Measurements from ENCODE around the gene ABCG8. TPM values are rescaled to one million over a fixed set of nuclear protein-coding genes. Genes with fewer than 3 reads are reported as not detected.

ABCG8 gene
- total and polyA plus RNA-seq, 2 donors (not counting 3 experiments of a cell fraction or from before 2014, with no cell fraction given), result not detected

- Histone ChIP-seq H3K4me1 (ENCODE audit: control insufficient read depth, extremely low read depth, insufficient read depth, low read length) (no peaks in the 10 kb centered on the region), H3K9ac (replicated peaks; ENCODE audit: extremely low read depth, insufficient read depth, low read length) (no peak overlapping the region), H2AFZ (ENCODE audit: low read depth, low read length) (no peak overlapping the region), H3K4me3 (replicated peaks in 1 of 3; ENCODE audit: insufficient read depth in 1 of 3, low read depth in 1 of 3, low read length in 3 of 3) (no peak overlapping the region), H3K4me2 (ENCODE audit: insufficient read depth, low read length) (no peak overlapping the region), H3K36me3 (ENCODE audit: control insufficient read depth in 2 of 2, extremely low read depth in 1 of 2, insufficient read depth in 2 of 2, low read length in 2 of 2) (no peaks in the 10 kb centered on the region), H3K79me2 (ENCODE audit: control insufficient read depth, insufficient read depth, low read length) (no peaks in the 10 kb centered on the region), H3K27me3 (ENCODE audit: control insufficient read depth in 2 of 2, insufficient read depth in 2 of 2, low read length in 2 of 2) (no peaks in the 10 kb centered on the region), H3K9me3 (replicated peaks; ENCODE audit: control insufficient read depth, insufficient read depth, low read length) (no peaks in the 10 kb centered on the region), H3K9me1 (replicated peaks; ENCODE audit: control insufficient read depth, extremely low read depth, insufficient read depth, low read length) (no peaks in the 10 kb centered on the region), H3K27ac (ENCODE audit: insufficient read depth, low read depth, low read length) (no peak overlapping the region), H4K20me1 (replicated peaks; ENCODE audit: control insufficient read depth, extremely low read depth, insufficient read depth, low read length) (no peaks in the 10 kb centered on the region)
- no TSS peak for BruUV-seq (replicated peaks)
- ChIA-PET CTCF (no interaction called here), POLR2A (no interaction called here)
- intact Hi-C loops (cut with micrococcal nuclease) (no loop called here), dilution Hi-C loops (cut with MboI; ENCODE audit: extremely low pct_ligation_motif_present, low sequenced_read_pairs) (no loop called here)
- FAIRE-seq (no peak), DNase-seq (ENCODE audit: low read depth, low spot score) (no peak)
- no peak for TF ChIP-seq MYC (IDR thresholded peaks at IDR 0.05; ENCODE audit: low read depth, low read length)
- TF ChIP-seq POLR2A (IDR thresholded peaks at IDR 0.05; ENCODE audit: low read depth, low read length), result no peak
- TF ChIP-seq, protein P1, sequence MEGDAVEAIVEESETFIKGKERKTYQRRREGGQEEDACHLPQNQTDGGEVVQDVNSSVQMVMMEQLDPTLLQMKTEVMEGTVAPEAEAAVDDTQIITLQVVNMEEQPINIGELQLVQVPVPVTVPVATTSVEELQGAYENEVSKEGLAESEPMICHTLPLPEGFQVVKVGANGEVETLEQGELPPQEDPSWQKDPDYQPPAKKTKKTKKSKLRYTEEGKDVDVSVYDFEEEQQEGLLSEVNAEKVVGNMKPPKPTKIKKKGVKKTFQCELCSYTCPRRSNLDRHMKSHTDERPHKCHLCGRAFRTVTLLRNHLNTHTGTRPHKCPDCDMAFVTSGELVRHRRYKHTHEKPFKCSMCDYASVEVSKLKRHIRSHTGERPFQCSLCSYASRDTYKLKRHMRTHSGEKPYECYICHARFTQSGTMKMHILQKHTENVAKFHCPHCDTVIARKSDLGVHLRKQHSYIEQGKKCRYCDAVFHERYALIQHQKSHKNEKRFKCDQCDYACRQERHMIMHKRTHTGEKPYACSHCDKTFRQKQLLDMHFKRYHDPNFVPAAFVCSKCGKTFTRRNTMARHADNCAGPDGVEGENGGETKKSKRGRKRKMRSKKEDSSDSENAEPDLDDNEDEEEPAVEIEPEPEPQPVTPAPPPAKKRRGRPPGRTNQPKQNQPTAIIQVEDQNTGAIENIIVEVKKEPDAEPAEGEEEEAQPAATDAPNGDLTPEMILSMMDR (IDR thresholded peaks at IDR 0.05; ENCODE audit: extremely low read depth in 1 of 2, insufficient read depth in 1 of 2, low read depth in 1 of 2, low read length in 2 of 2), result no peak
- TF ChIP-seq JUN (IDR thresholded peaks at IDR 0.05; ENCODE audit: borderline replicate concordance, insufficient read depth, insufficient read length, low read depth), result no peak
- TF ChIP-seq POLR2AphosphoS5 (IDR thresholded peaks at IDR 0.05; ENCODE audit: insufficient read depth, low read depth, low read length), result no peak
Measured at GRCh38 chr2:43790147-43790546, 48.6 kb upstream of the ABCG8 start.

DNA sequence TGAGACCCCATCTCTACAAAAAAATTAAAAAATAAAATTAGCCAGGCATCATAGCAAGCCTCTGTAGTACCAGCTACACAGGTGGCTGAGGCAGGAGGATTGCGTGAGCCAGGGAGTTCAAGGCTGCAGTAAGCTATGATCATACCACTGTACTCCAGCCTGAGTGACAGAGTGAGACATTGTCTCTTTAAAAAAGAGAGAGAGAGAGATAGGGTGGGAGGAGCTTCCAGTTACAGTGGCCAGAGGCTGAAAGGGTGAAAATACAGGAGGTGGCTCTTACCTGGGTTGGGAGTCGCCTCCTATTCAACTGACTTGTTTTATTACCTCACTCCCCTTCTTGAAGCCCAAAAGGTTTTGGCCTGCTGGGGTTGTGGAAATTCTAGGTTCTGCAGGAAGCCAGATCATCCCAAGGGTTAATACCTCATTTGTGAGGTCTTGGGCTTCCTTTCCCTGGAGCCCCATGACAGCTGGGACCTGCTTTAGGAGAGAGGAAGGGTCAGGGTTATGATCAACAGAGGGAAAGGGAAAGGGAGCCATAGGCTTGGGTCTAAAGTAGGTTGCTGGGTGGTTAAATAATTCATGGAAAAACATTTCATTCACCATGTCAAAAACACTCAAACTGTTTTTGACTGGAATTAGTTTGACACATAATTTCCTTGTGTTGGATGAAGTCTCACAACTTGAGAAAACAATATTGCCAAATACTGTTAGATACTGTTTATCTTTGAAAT lies 47.6 kb upstream of the ABCG8 start:
- DNase-seq (ENCODE audit: low read depth, low spot score) (no peak), FAIRE-seq (no peak)
- Histone ChIP-seq H3K4me2 (ENCODE audit: insufficient read depth, low read length) (no peak overlapping the region), H3K9me3 (replicated peaks; ENCODE audit: control insufficient read depth, insufficient read depth, low read length) (no peaks in the 10 kb centered on the region), H2AFZ (ENCODE audit: low read depth, low read length) (no peak overlapping the region), H3K4me1 (ENCODE audit: control insufficient read depth, extremely low read depth, insufficient read depth, low read length) (no peaks in the 10 kb centered on the region), H4K20me1 (replicated peaks; ENCODE audit: control insufficient read depth, extremely low read depth, insufficient read depth, low read length) (no peaks in the 10 kb centered on the region), H3K9ac (replicated peaks; ENCODE audit: extremely low read depth, insufficient read depth, low read length) (no peak overlapping the region), H3K27me3 (ENCODE audit: control insufficient read depth in 2 of 2, insufficient read depth in 2 of 2, low read length in 2 of 2) (no peaks in the 10 kb centered on the region), H3K36me3 (ENCODE audit: control insufficient read depth in 2 of 2, extremely low read depth in 1 of 2, insufficient read depth in 2 of 2, low read length in 2 of 2) (no peaks in the 10 kb centered on the region), H3K27ac (ENCODE audit: insufficient read depth, low read depth, low read length) (no peak overlapping the region), H3K4me3 (replicated peaks in 1 of 3; ENCODE audit: insufficient read depth in 1 of 3, low read depth in 1 of 3, low read length in 3 of 3) (no peak overlapping the region), H3K79me2 (ENCODE audit: control insufficient read depth, insufficient read depth, low read length) (no peaks in the 10 kb centered on the region), H3K9me1 (replicated peaks; ENCODE audit: control insufficient read depth, extremely low read depth, insufficient read depth, low read length) (no peaks in the 10 kb centered on the region)
- CTCF ChIA-PET, result no interaction called here
- no TSS peak for BruUV-seq (replicated peaks)
- TF ChIP-seq MYC (IDR thresholded peaks at IDR 0.05; ENCODE audit: low read depth, low read length) (no peak), POLR2AphosphoS5 (IDR thresholded peaks at IDR 0.05; ENCODE audit: insufficient read depth, low read depth, low read length) (no peak), POLR2A (IDR thresholded peaks at IDR 0.05; ENCODE audit: low read depth, low read length) (no peak), FOS (IDR thresholded peaks at IDR 0.05; ENCODE audit: borderline replicate concordance, insufficient read depth, low read length) (no peak), EZH2 (IDR thresholded peaks at IDR 0.05; ENCODE audit: borderline replicate concordance, low read depth, low read length, severe bottlenecking) (no peak)
- TF ChIP-seq, protein P2, sequence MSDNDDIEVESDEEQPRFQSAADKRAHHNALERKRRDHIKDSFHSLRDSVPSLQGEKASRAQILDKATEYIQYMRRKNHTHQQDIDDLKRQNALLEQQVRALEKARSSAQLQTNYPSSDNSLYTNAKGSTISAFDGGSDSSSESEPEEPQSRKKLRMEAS (IDR thresholded peaks at IDR 0.05; ENCODE audit: insufficient read depth, insufficient read length), result no peak
- TF ChIP-seq, protein P1 (IDR thresholded peaks at IDR 0.05; ENCODE audit: extremely low read depth in 1 of 2, insufficient read depth in 1 of 2, low read depth in 1 of 2, low read length in 2 of 2), result no peak
- intact Hi-C loops (cut with micrococcal nuclease), result no loop called here
- dilution Hi-C loops (cut with MboI; ENCODE audit: extremely low pct_ligation_motif_present, low sequenced_read_pairs), result no loop called here
- POLR2A ChIA-PET, result no interaction called here
